Measurements from ENCODE around the gene MRPS18A. TPM values are rescaled to one million over a fixed set of nuclear protein-coding genes. Genes with fewer than 3 reads are reported as not detected.

The MRPS18A gene
- total and polyA plus RNA-seq, 2 of the 8 experiments (the other 6 are each of a cell fraction or from before 2014, with no cell fraction given) = 48.3 to 121 TPM

DNA sequence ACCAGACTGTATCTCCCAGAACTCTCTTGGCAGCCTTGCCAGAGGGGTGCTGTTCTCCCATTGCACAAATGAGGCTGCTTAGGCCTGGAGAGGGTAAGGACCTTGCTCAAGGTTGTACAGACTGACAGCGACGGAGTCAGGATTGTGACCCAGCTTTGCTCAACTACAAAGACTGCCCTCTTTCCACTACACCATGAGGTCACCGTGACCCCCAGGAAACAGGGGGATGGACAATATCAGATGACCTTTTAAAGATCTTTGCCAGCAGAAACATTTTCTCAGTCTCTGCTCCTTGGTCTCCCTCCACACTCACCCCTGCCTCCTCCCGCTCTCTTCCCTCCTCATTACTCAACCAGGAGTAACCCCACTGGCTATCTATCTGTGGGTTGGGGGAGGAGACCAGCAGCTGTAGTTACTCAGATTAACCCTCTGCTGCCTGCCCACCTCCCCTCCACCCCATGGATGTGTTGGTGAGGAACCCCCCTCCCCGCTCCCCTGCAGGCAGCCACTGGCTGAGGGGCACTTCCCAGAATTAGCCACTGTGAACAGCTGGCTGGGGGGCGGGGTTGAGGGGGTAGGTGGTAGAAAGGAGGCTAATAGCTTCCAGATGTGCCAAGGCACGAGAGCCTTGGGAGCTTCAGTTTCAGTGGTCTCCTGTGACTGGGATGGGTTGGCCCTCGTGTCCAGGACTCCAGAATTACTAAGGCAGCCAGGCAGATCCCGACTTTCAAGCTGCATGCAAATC, 26.9 kb upstream of the MRPS18A start:
- Histone ChIP-seq H2AFZ (ENCODE audit: low read length) (peak overlapping the region; percentile 72; the same call in 1 of the 2 replicates), H3K36me3 (ENCODE audit: control insufficient read depth in 2 of 4, insufficient read depth in 4 of 4, low read length in 3 of 4) (no peaks in the 10 kb centered on the region), H4K91ac (replicated peaks; ENCODE audit: insufficient read length, low read length) (peak overlapping the region; percentile 67), H3K79me1 (ENCODE audit: low read depth, low read length) (no peaks in the 10 kb centered on the region), H2BK20ac (ENCODE audit: low read length) (peak overlapping the region; percentile 75; the same call in 1 of the 2 replicates), H4K8ac (ENCODE audit: extremely low read depth, insufficient read depth, low read length) (no peak overlapping the region), H4K5ac (ENCODE audit: insufficient read length, low read depth, low read length) (no peak overlapping the region), H3K23ac (ENCODE audit: insufficient read length) (no peak overlapping the region), H3K27me3 (replicated peaks in 1 of 4; ENCODE audit: control insufficient read depth in 3 of 4, extremely low read depth in 1 of 4, insufficient read depth in 3 of 4, low read length in 3 of 4) (no peaks in the 10 kb centered on the region), H3K23me2 (ENCODE audit: low read depth, low read length) (no peaks in the 10 kb centered on the region), H3K4ac (replicated peaks; ENCODE audit: insufficient read length, low read depth, low read length) (no peak overlapping the region), H3K14ac (ENCODE audit: insufficient read length) (no peak overlapping the region), H3K4me2 (ENCODE audit: insufficient read depth in 1 of 2, low read depth in 2 of 2, low read length in 2 of 2) (0 out of 4 replicates have a peak overlapping the region, but pooled peaks of 1 of the 2 experiments have one; percentile 11), H3K56ac (replicated peaks; ENCODE audit: insufficient read length, low read depth, low read length) (no peak overlapping the region), H2BK120ac (replicated peaks; ENCODE audit: low read depth, low read length) (no peak overlapping the region), H3K79me2 (ENCODE audit: control insufficient read depth in 1 of 2, insufficient read depth in 2 of 2, low read length in 2 of 2) (no peaks in the 10 kb centered on the region), H3K9ac (replicated peaks in 1 of 4; ENCODE audit: extremely low read depth in 1 of 4, low read depth in 3 of 4, low read length in 3 of 4) (no peak overlapping the region), H2BK15ac (ENCODE audit: low read length) (no peak overlapping the region), H3K18ac (ENCODE audit: extremely low read depth, low read length) (no peak overlapping the region; the same call in 1 of the 2 replicates), H4K20me1 (replicated peaks in 1 of 2; ENCODE audit: control insufficient read depth in 1 of 2, insufficient read depth in 2 of 2, low read length in 2 of 2) (no peaks in the 10 kb centered on the region), H2BK12ac (ENCODE audit: low read depth, low read length) (peak overlapping the region; percentile 63; the same call in 1 of the 2 replicates), H2BK5ac (ENCODE audit: low read depth, low read length) (peak overlapping the region; percentile 66; the same call in 1 of the 2 replicates), H3K4me1 (replicated peaks in 1 of 4; ENCODE audit: control insufficient read depth in 3 of 4, insufficient read depth in 4 of 4, low read length in 3 of 4) (peaks cover 0 to 10% (median 5%) of the 10 kb centered on the region in 4 experiments; a peak in 5 of 7 replicates), H3K9me3 (ENCODE audit: insufficient read depth in 2 of 2, low read depth in 1 of 2, low read length in 1 of 2) (no peaks in the 10 kb centered on the region), H2AK5ac (ENCODE audit: low read depth, low read length) (no peak overlapping the region), H3K27ac (ENCODE audit: low read depth, low read length) (no peak overlapping the region), H3K4me3 (ENCODE audit: extremely low read depth in 1 of 4, insufficient read depth in 2 of 4, low read depth in 3 of 4, low read length in 4 of 4) (no peak overlapping the region)
- ChIA-PET POLR2A (ENCODE audit: partially characterized antibody) (interaction anchor here (0.5 to 3.3 kb wide), 8 partner anchors 8 to 96 kb away, joined by 3 to 17 read pairs (median 4); partner anchors contain the start of gene VEGFA), CTCF (ENCODE audit: partially characterized antibody) (interaction anchor here (0.6 to 3.6 kb wide), 15 partner anchors 8 to 364 kb away, joined by 3 to 26 read pairs (median 3); partner anchors contain the start of gene VEGFA)
- 73% methylated on average over 8 of the region's 9 CpGs; no CpG with 5 or more reads in 1 of the 2 experiments for WGBS, 2 experiments (ENCODE audit: extremely low coverage in 1 of 2, insufficient coverage in 1 of 2, insufficient read length in 1 of 2, insufficient replicate concordance in 2 of 2, low coverage in 1 of 2, low lambda C conversion rate in 2 of 2, missing lambda C conversion rate in 1 of 2)
- no peak for FAIRE-seq
- DNase-seq (ENCODE audit: low read depth in 1 of 2, low spot score in 2 of 2) = no peak

Measured in H1 (cell line).